T-cell (primary cell): Measurements from ENCODE around the gene TCF21. TPM values are rescaled to one million over a fixed set of nuclear protein-coding genes. Genes with fewer than 3 reads are reported as not detected.

Experiments used
- ATAC-seq, 4 experiments: fragments of 200-7000 bp in 3 of 4; fragments of 150-1000 bp in 1 of 4; cut with Tn5 transposase; replicated peaks in 1 of 4; 1 replicate in 3 of 4; 2 replicates in 1 of 4; pipeline ENCODE4 v1.10.0; 2021; ENCODE audit warnings: moderate library complexity in 3 of 4, mild to moderate bottlenecking in 2 of 4, moderate number of reproducible peaks in 1 of 4
- CTCF ChIA-PET, 2 donors: fragments of 300-600 bp; sonication (Branson Sonifier 250); formaldehyde crosslinking; loops; one replicate each; lab custom pipeline; 2022; ENCODE audit warnings: antibody characterized with exemption in 2 of 2; lab: Charles Lee
- POLR2A ChIA-PET, 2 donors: fragments of 300-600 bp; sonication (Branson Sonifier 250); formaldehyde crosslinking; loops; one replicate each; lab custom pipeline; 2022; ENCODE audit warnings: antibody characterized with exemption in 2 of 2; lab: Charles Lee
- DNase-seq, 35 experiments: peaks; one replicate each; pipeline versions ENCODE4 v3.0.0 to v3.0.0-alpha.2; 2013 to 2023
- H3K27ac ChIP-seq: one replicate; pipeline ENCODE4 v1.5.1; 2013; ENCODE audit warnings: low read length
- H3K27me3 ChIP-seq, 2 experiments: replicated peaks in 1 of 2; 1 replicate in 1 of 2; 2 replicates in 1 of 2; pipeline versions ENCODE4 v1.6.1 to v1.7.0; 2013; ENCODE audit warnings: low read length in 1 of 2, mixed read lengths in 1 of 2; ENCODE audit not compliant: control insufficient read depth in 2 of 2, insufficient read depth in 2 of 2; ENCODE audit errors: extremely low read depth in 1 of 2
- H3K36me3 ChIP-seq, 2 donors: 1 replicate in 1 of 2; 2 replicates in 1 of 2; pipeline versions ENCODE4 v1.6.1 to v1.7.0; 2013; ENCODE audit warnings: low read length in 1 of 2; ENCODE audit not compliant: control insufficient read depth in 2 of 2, insufficient read depth in 1 of 2; ENCODE audit errors: extremely low read depth in 1 of 2
- H3K4me1 ChIP-seq, 2 experiments: 1 replicate in 1 of 2; 2 replicates in 1 of 2; pipeline versions ENCODE4 v1.6.1 to v1.7.0; 2013; ENCODE audit warnings: low read length in 2 of 2, mixed read lengths in 1 of 2; ENCODE audit not compliant: insufficient read depth in 2 of 2, control insufficient read depth in 1 of 2; ENCODE audit errors: extremely low read depth in 1 of 2
- H3K4me3 ChIP-seq, 2 donors: 1 replicate in 1 of 2; 2 replicates in 1 of 2; pipeline versions ENCODE4 v1.5.1 to v1.7.0; 2013; ENCODE audit warnings: mild to moderate bottlenecking in 2 of 2, low read length in 1 of 2, moderate library complexity in 1 of 2; ENCODE audit not compliant: control insufficient read depth in 1 of 2; ENCODE audit errors: extremely low read depth in 1 of 2
- H3K9me3 ChIP-seq: 2 replicates; pipeline ENCODE4 v1.7.0; 2013
- H3K27ac Mint-ChIP-seq, 2 donors: one replicate each; pipeline ENCODE4 v1.8.0; 2020 to 2021; ENCODE audit warnings: mild to moderate bottlenecking in 2 of 2, mixed read lengths in 2 of 2
- H3K27me3 Mint-ChIP-seq, 2 donors: one replicate each; pipeline ENCODE4 v1.8.0; 2021 to 2022; ENCODE audit warnings: mixed read lengths in 2 of 2
- H3K36me3 Mint-ChIP-seq: one replicate; pipeline ENCODE4 v1.8.0; 2021; ENCODE audit warnings: mixed read lengths
- H3K4me1 Mint-ChIP-seq, 3 donors: one replicate each; pipeline ENCODE4 v1.8.0; 2020 to 2022; ENCODE audit warnings: mixed read lengths in 3 of 3, mild to moderate bottlenecking in 1 of 3
- H3K4me3 Mint-ChIP-seq, 3 donors: one replicate each; pipeline ENCODE4 v1.8.0; 2020 to 2022; ENCODE audit warnings: mild to moderate bottlenecking in 3 of 3, mixed read lengths in 3 of 3, moderate library complexity in 3 of 3
- H3K9me3 Mint-ChIP-seq, 3 donors: one replicate each; pipeline ENCODE4 v1.8.0; 2020 to 2022; ENCODE audit warnings: mixed read lengths in 3 of 3
- WGBS: methylation state at CpG from one replicate; pipeline ENCODE4 v1.1.5; 2013; ENCODE audit warnings: missing lambda C conversion rate; ENCODE audit not compliant: insufficient coverage; 5-methylcytosine and 5-hydroxymethylcytosine counted together
- total RNA-seq, 35 experiments: library from RNA in 6 of 35; stranded (reverse) in 6 of 35; fragments of 120-200 nt in 1 of 35; gene quantifications; one replicate each; pipeline versions ENCODE4 v1.2.1 to v1.2.4 and lab custom pipeline; 2013 to 2026

Gene TCF21
- under 1 TPM in 2 of 5 donors, not detected in 3; 0.07 to 0.12 TPM for total RNA-seq
- 0.06 TPM for total RNA-seq (2013)
- total RNA-seq (lab: John Stamatoyannopoulos, UW), result 0 to 0.10 (median 0) reads per million in 29 experiments

DNA sequence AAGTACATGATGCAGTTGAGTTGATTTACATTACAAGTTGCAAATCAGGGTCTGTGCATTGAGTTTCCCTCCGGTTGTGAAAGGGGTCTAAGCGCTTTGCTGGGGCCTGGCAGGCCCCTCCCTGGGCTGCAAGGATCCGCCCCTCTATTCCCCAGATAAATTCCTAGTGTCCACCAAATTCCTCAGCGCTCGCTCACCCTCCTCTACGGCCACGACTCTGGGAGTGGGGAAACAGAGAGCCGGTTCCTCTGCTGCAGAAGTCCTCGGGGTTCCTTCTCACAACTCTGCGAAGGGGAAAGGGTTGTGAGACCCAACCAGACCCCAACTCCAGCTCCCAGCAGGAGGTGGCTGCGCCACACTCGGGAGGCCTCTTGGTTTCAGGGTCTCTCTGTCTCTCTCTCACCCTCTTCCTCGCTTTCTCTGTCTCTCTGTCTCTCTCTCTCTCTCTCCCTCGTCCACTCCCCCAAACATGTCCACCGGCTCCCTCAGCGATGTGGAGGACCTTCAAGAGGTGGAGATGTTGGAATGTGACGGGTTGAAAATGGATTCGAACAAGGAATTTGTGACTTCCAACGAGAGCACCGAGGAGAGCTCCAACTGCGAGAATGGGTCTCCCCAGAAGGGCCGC lies at the start of gene TCF21:
TCF21 (plus strand) TSS at position 185 of the 628 bp plus-strand sequence; CDS start at position 470, 285 bp downstream.
- H3K4me1 ChIP-seq, result peaks cover 3 to 27% of the 10 kb centered on the region in 2 experiments
- H3K27me3 ChIP-seq, result peaks cover 13 to 40% of the 10 kb centered on the region in 2 experiments
- ChIA-PET POLR2A (no interaction called here), CTCF (no interaction called here)
- H3K4me1 Mint-ChIP-seq, result peaks cover 36 to 50% (median 41%) of the 10 kb centered on the region in 3 donors
- H3K27ac ChIP-seq, result no peak within 1 kb of the TSS
- no peaks in the 10 kb centered on the region for H3K36me3 ChIP-seq
- peaks cover 76 to 84% of the 10 kb centered on the region in 2 donors for H3K27me3 Mint-ChIP-seq
- H3K9me3 ChIP-seq, result no peaks in the 10 kb centered on the region
- peak within 1 kb of the TSS in 1 of 2 donors; percentile 19 for H3K27ac Mint-ChIP-seq
- DNase-seq, result no peak
- ATAC-seq, result no peak
- 13% methylated on average over 11 of the region's 22 CpGs for WGBS
- no peaks in the 10 kb centered on the region for H3K36me3 Mint-ChIP-seq
- H3K9me3 Mint-ChIP-seq, result no peaks in the 10 kb centered on the region
- peak within 1 kb of the TSS in 1 of 2 donors; percentile 8 for H3K4me3 ChIP-seq
- peak within 1 kb of the TSS in 2 of 3 donors; percentile 22 to 85 for H3K4me3 Mint-ChIP-seq

DNA sequence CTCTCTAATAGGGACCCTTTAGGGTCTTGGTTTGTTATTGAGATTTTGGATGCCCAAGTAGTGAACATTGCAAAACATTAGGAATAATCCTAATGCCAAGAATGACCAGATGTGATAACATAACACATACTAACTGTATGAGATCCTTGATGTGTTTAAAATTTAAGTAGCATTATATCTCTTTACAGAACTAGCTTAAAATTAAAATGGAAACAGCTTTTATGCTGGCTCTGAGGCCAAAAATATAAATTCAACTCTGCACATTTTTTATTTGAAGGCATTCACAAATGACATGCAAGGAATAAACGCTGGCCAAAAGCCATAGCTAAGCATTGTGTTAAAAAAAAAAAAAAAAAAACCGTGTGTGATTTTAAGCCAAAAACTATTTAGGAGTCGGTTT lies 47.7 kb upstream of the TCF21 start:
- ATAC-seq, result no peak
- Mint-ChIP-seq H3K4me1 (peaks cover 0 to 8% (median 7%) of the 10 kb centered on the region in 3 donors), H3K27me3 (peaks cover 30 to 32% of the 10 kb centered on the region in 2 donors), H3K36me3 (no peaks in the 10 kb centered on the region), H3K9me3 (no peaks in the 10 kb centered on the region), H3K27ac (no peak overlapping the region), H3K4me3 (no peak overlapping the region)
- Histone ChIP-seq H3K27ac (no peak overlapping the region), H3K27me3 (peaks cover 0 to 12% of the 10 kb centered on the region in 2 experiments), H3K36me3 (no peaks in the 10 kb centered on the region), H3K9me3 (no peaks in the 10 kb centered on the region), H3K4me3 (no peak overlapping the region), H3K4me1 (peaks cover 0 to 8% of the 10 kb centered on the region in 2 experiments)
- WGBS, result no CpG with 5 or more reads among the region's 3 CpGs
- ChIA-PET CTCF (interaction anchor here (0.5 to 0.6 kb wide), 4 partner anchors 98 to 978 kb away, joined by 4 to 6 read pairs (median 6); no protein-coding TSS in a partner anchor), POLR2A (interaction anchor here in 1 of 2 donors (0.6 kb wide), 1 partner anchor 9 kb away, joined by 6 read pairs; no protein-coding TSS in a partner anchor)
- DNase-seq, result no peak

- WGBS, result no CpG with 5 or more reads among the region's 2 CpGs
- no peak overlapping the region for H3K27ac Mint-ChIP-seq
These were observed 45.8 kb upstream of the TCF21 start for GRCh38 chr6:133843098-133843497.

GRCh38 chr6:133844709-133845108 lies 44.2 kb upstream of the TCF21 start:
- no peak for ATAC-seq
- H3K27me3 Mint-ChIP-seq, result peaks cover 14 to 19% of the 10 kb centered on the region in 2 donors
- no peaks in the 10 kb centered on the region for H3K4me1 Mint-ChIP-seq
- Histone ChIP-seq H3K9me3 (no peaks in the 10 kb centered on the region), H3K27me3 (peaks cover 0 to 7% of the 10 kb centered on the region in 2 experiments), H3K4me1 (no peaks in the 10 kb centered on the region), H3K36me3 (no peaks in the 10 kb centered on the region), H3K27ac (no peak overlapping the region), H3K4me3 (no peak overlapping the region)
- no peak overlapping the region for H3K27ac Mint-ChIP-seq
- DNase-seq, result no peak
- no CpG with 5 or more reads among the region's 1 CpG for WGBS
- CTCF ChIA-PET, result no interaction called here
- no peaks in the 10 kb centered on the region for H3K9me3 Mint-ChIP-seq
- no peak overlapping the region for H3K4me3 Mint-ChIP-seq
- no peaks in the 10 kb centered on the region for H3K36me3 Mint-ChIP-seq
- POLR2A ChIA-PET, result no interaction called here

More at GRCh38 chr6:133843098-133843497, 45.8 kb upstream of the TCF21 start:
- H3K27me3 ChIP-seq, result peaks cover 3 to 5% of the 10 kb centered on the region in 2 experiments
- no peak overlapping the region for H3K27ac ChIP-seq
- ChIA-PET POLR2A (no interaction called here), CTCF (no interaction called here)
- ATAC-seq, result no peak
- H3K4me3 Mint-ChIP-seq, result no peak overlapping the region
- H3K4me3 ChIP-seq, result no peak overlapping the region
- no peaks in the 10 kb centered on the region for H3K9me3 Mint-ChIP-seq
- H3K36me3 ChIP-seq, result no peaks in the 10 kb centered on the region
- DNase-seq, result no peak
- H3K4me1 Mint-ChIP-seq, result peaks cover 0 to 2% (median 2%) of the 10 kb centered on the region in 3 donors
- H3K36me3 Mint-ChIP-seq, result no peaks in the 10 kb centered on the region
- peaks cover 0 to under 1% of the 10 kb centered on the region in 2 experiments for H3K4me1 ChIP-seq
- no peaks in the 10 kb centered on the region for H3K9me3 ChIP-seq
- peaks cover 27 to 32% of the 10 kb centered on the region in 2 donors for H3K27me3 Mint-ChIP-seq

DNA sequence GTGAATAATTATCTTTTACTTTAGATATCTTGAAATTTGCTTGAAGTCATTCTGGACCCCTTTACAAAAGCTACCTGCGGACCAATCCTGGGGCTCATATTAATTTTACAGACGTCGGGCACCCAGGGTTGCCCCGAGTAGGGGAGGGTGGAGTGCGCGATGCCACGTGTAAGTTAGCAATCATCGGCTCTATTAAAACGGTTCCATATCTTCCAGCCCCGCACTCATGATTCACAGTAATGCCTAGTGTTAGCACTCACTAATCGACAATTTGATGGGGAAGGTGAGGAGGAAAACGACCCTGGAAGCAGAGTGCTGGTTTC lies 34.9 kb upstream of the TCF21 start:
- Histone ChIP-seq H3K36me3 (no peaks in the 10 kb centered on the region), H3K4me1 (peaks cover 0 to 6% of the 10 kb centered on the region in 2 experiments), H3K4me3 (no peak overlapping the region), H3K9me3 (no peaks in the 10 kb centered on the region), H3K27ac (no peak overlapping the region), H3K27me3 (peaks cover 10 to 23% of the 10 kb centered on the region in 2 experiments)
- Mint-ChIP-seq H3K36me3 (no peaks in the 10 kb centered on the region), H3K27me3 (peaks cover 52 to 64% of the 10 kb centered on the region in 2 donors), H3K27ac (no peak overlapping the region), H3K4me3 (peak overlapping the region in 1 of 3 donors; percentile 11), H3K9me3 (peaks cover 0 to 6% (median 0%) of the 10 kb centered on the region in 3 donors), H3K4me1 (peaks cover 8 to 22% (median 9%) of the 10 kb centered on the region in 3 donors)
- DNase-seq (no peak), ATAC-seq (no peak)
- ChIA-PET POLR2A (no interaction called here), CTCF (no interaction called here)
- WGBS, result 0% methylated on average over 1 of the region's 12 CpGs

- Mint-ChIP-seq H3K4me1 (peaks cover 8 to 22% (median 9%) of the 10 kb centered on the region in 3 donors), H3K27me3 (peaks cover 58 to 69% of the 10 kb centered on the region in 2 donors), H3K27ac (no peak overlapping the region), H3K9me3 (peaks cover 0 to 6% (median 4%) of the 10 kb centered on the region in 3 donors), H3K4me3 (peak overlapping the region in 1 of 3 donors; percentile 11), H3K36me3 (no peaks in the 10 kb centered on the region)
- no peak for DNase-seq
- ChIA-PET CTCF (no interaction called here), POLR2A (no interaction called here)
- Histone ChIP-seq H3K36me3 (no peaks in the 10 kb centered on the region), H3K4me3 (no peak overlapping the region), H3K4me1 (peaks cover 0 to 6% of the 10 kb centered on the region in 2 experiments), H3K27me3 (peaks cover 7 to 23% of the 10 kb centered on the region in 2 experiments), H3K9me3 (no peaks in the 10 kb centered on the region), H3K27ac (no peak overlapping the region)
- WGBS, result 9% methylated on average over 40 of the region's 40 CpGs
- no peak for ATAC-seq
These were observed 34.3 kb upstream of the TCF21 start for GRCh38 chr6:133854364-133855275.
